Measurements from ENCODE around the gene NCOR1.

NCOR1 gene

GRCh38 chr17:16091773-16092172, 123.6 kb downstream of the NCOR1 start:
- ChIA-PET POLR2A (ENCODE audit: low non-redundant PET) (no interaction called here), CTCF (no interaction called here)
- no peak for TF ChIP-seq CTCF (conservative IDR thresholded peaks at IDR 0.05; ENCODE audit: low read depth)
- no peak for DNase-seq (ENCODE audit: low spot score)
- H3K27ac ChIP-seq = no peak overlapping the region

GRCh38 chr17:16086957-16087356, 128.4 kb downstream of the NCOR1 start:
- no peak for DNase-seq (ENCODE audit: low spot score)
- ChIA-PET POLR2A (ENCODE audit: low non-redundant PET) (no interaction called here), CTCF (no interaction called here)

GRCh38 chr17:16085066-16085699, 130.2 kb downstream of the NCOR1 start:
- DNase-seq (ENCODE audit: low spot score) = no peak
- H3K27ac ChIP-seq = no peak overlapping the region
- ChIA-PET CTCF (interaction anchor here (0.7 kb wide), 1 partner anchor 25 kb away, joined by 3 read pairs; no protein-coding TSS in a partner anchor), POLR2A (ENCODE audit: low non-redundant PET) (no interaction called here)
- no peak for TF ChIP-seq CTCF (conservative IDR thresholded peaks at IDR 0.05; ENCODE audit: low read depth)

More at GRCh38 chr17:16086957-16087356, 128.4 kb downstream of the NCOR1 start:
- no peak for TF ChIP-seq CTCF (conservative IDR thresholded peaks at IDR 0.05; ENCODE audit: low read depth)
- no peak overlapping the region for H3K27ac ChIP-seq

- H3K27ac ChIP-seq = no peak overlapping the region
- TF ChIP-seq CTCF (conservative IDR thresholded peaks at IDR 0.05; ENCODE audit: low read depth) = no peak
- POLR2A ChIA-PET (ENCODE audit: low non-redundant PET) = no interaction called here
- DNase-seq (ENCODE audit: low spot score) = no peak
- CTCF ChIA-PET = no interaction called here
Observed at GRCh38 chr17:16083223-16083622, 132.1 kb downstream of the NCOR1 start.

- POLR2A ChIA-PET (ENCODE audit: low non-redundant PET) = no interaction called here
- TF ChIP-seq CTCF (conservative IDR thresholded peaks at IDR 0.05; ENCODE audit: low read depth) = no peak
- no peak for DNase-seq (ENCODE audit: low spot score)
- CTCF ChIA-PET = no interaction called here
- H3K27ac ChIP-seq = no peak overlapping the region
Observed at GRCh38 chr17:16081507-16082087, 133.7 kb downstream of the NCOR1 start.

GRCh38 chr17:16080366-16080765, 135.0 kb downstream of the NCOR1 start:
- no peak for DNase-seq (ENCODE audit: low spot score)
- ChIA-PET POLR2A (ENCODE audit: low non-redundant PET) (no interaction called here), CTCF (no interaction called here)
- no peak overlapping the region for H3K27ac ChIP-seq
- TF ChIP-seq CTCF (conservative IDR thresholded peaks at IDR 0.05; ENCODE audit: low read depth) = no peak

All from RWPE1 (cell line).